ENCODE measurements around the gene ACBD6. TPM values are rescaled to one million over a fixed set of nuclear protein-coding genes. Genes with fewer than 3 reads are reported as not detected.

ACBD6 gene
- total and polyA plus RNA-seq, 4 experiments from 2014 or later: 31.7 to 64.2 (median 44.9) TPM

DNA sequence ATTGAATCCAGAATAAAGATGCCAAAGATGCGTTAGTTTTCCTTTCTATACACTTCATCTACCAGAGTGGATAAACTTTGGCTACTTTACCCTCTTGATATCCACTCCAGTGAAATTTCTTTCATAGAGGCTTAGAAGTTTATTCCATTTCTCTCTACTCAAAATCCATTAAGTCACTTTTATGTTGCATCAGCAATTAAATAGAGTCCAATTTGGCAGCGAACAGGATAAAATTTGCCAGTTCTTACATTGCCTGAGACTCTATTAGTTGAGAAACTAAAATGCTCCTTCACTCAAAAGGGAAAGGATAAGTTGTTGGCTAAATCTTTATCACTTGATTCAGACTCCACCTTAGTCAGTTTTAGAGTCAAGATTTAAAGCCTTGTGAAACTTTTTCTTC is 57.9 kb downstream of the ACBD6 start:
- intact Hi-C loops (cut with micrococcal nuclease): no loop called here
- no peaks in the 10 kb centered on the region for H3K36me3 ChIP-seq (ENCODE audit: insufficient read depth, low read length)
- H3K9me3 ChIP-seq (ENCODE audit: control insufficient read depth in 1 of 2, low read length in 2 of 2): no peaks in the 10 kb centered on the region
- H3K9me3 Mint-ChIP-seq: peaks cover 0 to 4% (median 1%) of the 10 kb centered on the region in 8 donors
- no peak overlapping the region for H3K27ac Mint-ChIP-seq
- no peak overlapping the region for H3K4me3 ChIP-seq (ENCODE audit: low read length in 2 of 2)
- H3K4me3 Mint-ChIP-seq: no peak overlapping the region
- no peaks in the 10 kb centered on the region for H3K27me3 Mint-ChIP-seq
- H3K4me1 ChIP-seq (ENCODE audit: insufficient read depth, low read length): no peaks in the 10 kb centered on the region
- H3K27ac ChIP-seq (ENCODE audit: low read depth, low read length): no peak overlapping the region
- POLR2A ChIA-PET (ENCODE audit: partially characterized antibody): no interaction called here
- H3K4me1 Mint-ChIP-seq: peaks cover 3 to 10% (median 8%) of the 10 kb centered on the region in 4 donors
- peaks cover 4 to 27% of the 10 kb centered on the region in 2 donors for H3K36me3 Mint-ChIP-seq
- H3K27me3 ChIP-seq (ENCODE audit: insufficient read depth, low read length): no peaks in the 10 kb centered on the region
- DNase-seq: no peak
- CTCF ChIA-PET (ENCODE audit: partially characterized antibody): no interaction called here

DNA sequence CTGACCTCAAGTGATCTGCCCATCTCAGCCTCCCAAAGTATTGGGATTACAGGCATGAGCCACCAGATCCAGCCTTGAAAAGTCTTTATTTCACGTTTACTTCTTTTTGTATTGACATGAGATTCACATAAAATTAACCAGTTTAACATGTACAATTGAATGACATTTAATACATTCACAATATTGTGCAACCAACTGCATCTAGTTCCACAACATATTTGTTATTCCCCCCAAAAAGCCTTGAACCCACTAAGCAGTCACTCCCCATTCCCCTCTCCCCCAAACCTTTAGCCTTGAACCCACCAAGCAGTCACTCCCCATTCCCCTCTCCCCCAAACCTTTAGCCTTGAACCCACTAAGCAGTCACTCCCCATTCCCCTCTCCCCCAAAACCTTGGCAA is 62.0 kb downstream of the ACBD6 start:
- Histone ChIP-seq H3K4me3 (ENCODE audit: low read length in 2 of 2) (no peak overlapping the region), H3K27ac (ENCODE audit: low read depth, low read length) (no peak overlapping the region), H3K4me1 (ENCODE audit: insufficient read depth, low read length) (no peaks in the 10 kb centered on the region), H3K36me3 (ENCODE audit: insufficient read depth, low read length) (no peaks in the 10 kb centered on the region), H3K9me3 (ENCODE audit: control insufficient read depth in 1 of 2, low read length in 2 of 2) (no peaks in the 10 kb centered on the region), H3K27me3 (ENCODE audit: insufficient read depth, low read length) (no peaks in the 10 kb centered on the region)
- H3K27me3 Mint-ChIP-seq: no peaks in the 10 kb centered on the region
- POLR2A ChIA-PET (ENCODE audit: partially characterized antibody): no interaction called here
- peaks cover 0 to 7% (median 3%) of the 10 kb centered on the region in 8 donors for H3K9me3 Mint-ChIP-seq
- peak overlapping the region in 1 of 7 donors; percentile 52 for H3K27ac Mint-ChIP-seq
- no peak for DNase-seq
- peaks cover 24 to 56% of the 10 kb centered on the region in 2 donors for H3K36me3 Mint-ChIP-seq
- CTCF ChIA-PET (ENCODE audit: partially characterized antibody): no interaction called here
- peaks cover 2 to 11% (median 6%) of the 10 kb centered on the region in 4 donors for H3K4me1 Mint-ChIP-seq
- H3K4me3 Mint-ChIP-seq: no peak overlapping the region
- intact Hi-C loops (cut with micrococcal nuclease): no loop called here

DNA sequence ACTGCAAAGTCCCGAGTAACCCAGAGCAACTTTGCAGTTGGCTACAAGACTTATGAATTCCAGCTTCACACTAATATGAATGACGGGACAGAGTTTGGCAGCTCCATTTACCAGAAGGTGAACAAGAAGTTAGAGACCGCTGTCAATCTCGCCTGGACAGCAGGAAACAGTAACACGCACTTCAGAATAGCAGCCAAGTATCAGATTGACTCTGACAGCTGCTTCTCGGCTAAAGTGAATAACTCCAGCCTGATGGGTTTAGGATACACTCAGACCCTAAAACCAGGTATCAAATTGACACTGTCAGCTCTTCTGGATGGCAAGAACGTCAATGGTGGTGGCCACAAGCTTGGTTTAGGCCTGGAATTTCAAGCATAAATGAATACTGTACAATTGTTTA is 66.8 kb downstream of the ACBD6 start:
- H3K4me1 Mint-ChIP-seq: peaks cover 9 to 25% (median 18%) of the 10 kb centered on the region in 4 donors
- no peak overlapping the region for H3K27ac Mint-ChIP-seq
- ChIA-PET CTCF (ENCODE audit: partially characterized antibody) (no interaction called here), POLR2A (ENCODE audit: partially characterized antibody) (interaction anchor here (0.7 kb wide), 1 partner anchor 9 kb away, joined by 3 read pairs; no protein-coding TSS in a partner anchor)
- Histone ChIP-seq H3K4me1 (ENCODE audit: insufficient read depth, low read length) (no peaks in the 10 kb centered on the region), H3K27ac (ENCODE audit: low read depth, low read length) (no peak overlapping the region), H3K27me3 (ENCODE audit: insufficient read depth, low read length) (no peaks in the 10 kb centered on the region), H3K9me3 (ENCODE audit: control insufficient read depth in 1 of 2, low read length in 2 of 2) (no peaks in the 10 kb centered on the region), H3K4me3 (ENCODE audit: low read length in 2 of 2) (no peak overlapping the region), H3K36me3 (ENCODE audit: insufficient read depth, low read length) (no peaks in the 10 kb centered on the region)
- DNase-seq: no peak
- H3K27me3 Mint-ChIP-seq: no peaks in the 10 kb centered on the region
- H3K4me3 Mint-ChIP-seq: no peak overlapping the region
- H3K9me3 Mint-ChIP-seq: peaks cover 0 to 7% (median 0%) of the 10 kb centered on the region in 8 donors
- intact Hi-C loops (cut with micrococcal nuclease): no loop called here
- H3K36me3 Mint-ChIP-seq: peaks cover 42 to 51% of the 10 kb centered on the region in 2 donors

DNA sequence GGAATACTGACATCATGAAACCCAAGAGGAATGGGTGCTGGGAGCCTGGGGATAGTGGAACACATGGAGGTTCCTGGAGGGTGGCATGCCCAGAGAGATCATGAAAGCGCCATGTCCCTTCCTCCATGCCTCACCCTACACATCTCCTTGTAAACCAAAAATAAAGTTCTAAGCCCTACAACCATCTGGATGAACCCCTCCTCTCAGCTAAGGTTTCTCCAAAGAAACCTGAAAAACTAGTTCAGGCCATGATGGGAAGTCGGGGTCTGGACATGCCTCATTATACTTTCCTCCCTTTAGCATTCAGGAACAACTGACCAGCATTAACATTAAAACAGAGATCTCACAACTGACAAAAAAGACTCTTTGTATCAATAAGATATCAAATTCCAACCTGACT is 68.5 kb downstream of the ACBD6 start:
- no peak for DNase-seq
- Mint-ChIP-seq H3K9me3 (peaks cover 0 to 7% (median 0%) of the 10 kb centered on the region in 8 donors), H3K27me3 (no peaks in the 10 kb centered on the region), H3K4me1 (peaks cover 12 to 23% (median 20%) of the 10 kb centered on the region in 4 donors), H3K4me3 (no peak overlapping the region), H3K36me3 (peaks cover 47 to 55% of the 10 kb centered on the region in 2 donors), H3K27ac (no peak overlapping the region)
- CTCF ChIA-PET (ENCODE audit: partially characterized antibody): no interaction called here
- POLR2A ChIA-PET (ENCODE audit: partially characterized antibody): no interaction called here
- intact Hi-C loops (cut with micrococcal nuclease): no loop called here
- Histone ChIP-seq H3K9me3 (ENCODE audit: control insufficient read depth in 1 of 2, low read length in 2 of 2) (no peaks in the 10 kb centered on the region), H3K4me1 (ENCODE audit: insufficient read depth, low read length) (no peaks in the 10 kb centered on the region), H3K27me3 (ENCODE audit: insufficient read depth, low read length) (no peaks in the 10 kb centered on the region), H3K27ac (ENCODE audit: low read depth, low read length) (no peak overlapping the region), H3K4me3 (ENCODE audit: low read length in 2 of 2) (no peak overlapping the region), H3K36me3 (ENCODE audit: insufficient read depth, low read length) (no peaks in the 10 kb centered on the region)

DNA sequence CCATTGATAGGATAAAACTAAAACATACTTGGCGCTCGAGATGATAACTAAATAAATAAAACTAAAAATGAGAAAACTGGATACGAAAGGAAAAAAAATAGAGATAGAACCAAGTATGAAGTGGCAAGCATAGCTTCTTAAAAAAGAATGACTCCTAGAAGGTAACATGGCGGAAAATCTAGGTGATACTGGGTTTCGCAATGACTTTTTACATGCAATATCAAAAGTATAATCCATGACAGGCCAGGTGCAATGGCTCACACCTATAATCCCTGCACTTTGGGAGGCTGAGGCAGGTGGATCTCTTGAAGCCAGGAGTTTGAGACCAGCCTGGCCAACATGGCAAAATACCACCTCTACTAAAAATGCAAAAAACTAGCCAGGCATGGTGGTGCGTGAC is 70.7 kb downstream of the ACBD6 start:
- Mint-ChIP-seq H3K27ac (no peak overlapping the region), H3K4me3 (no peak overlapping the region), H3K36me3 (peaks cover 34 to 46% of the 10 kb centered on the region in 2 donors), H3K4me1 (peaks cover 13 to 23% (median 21%) of the 10 kb centered on the region in 4 donors), H3K27me3 (no peaks in the 10 kb centered on the region), H3K9me3 (peaks cover 0 to 3% (median 0%) of the 10 kb centered on the region in 8 donors)
- POLR2A ChIA-PET (ENCODE audit: partially characterized antibody): no interaction called here
- Histone ChIP-seq H3K4me1 (ENCODE audit: insufficient read depth, low read length) (no peaks in the 10 kb centered on the region), H3K27me3 (ENCODE audit: insufficient read depth, low read length) (no peaks in the 10 kb centered on the region), H3K27ac (ENCODE audit: low read depth, low read length) (no peak overlapping the region), H3K4me3 (ENCODE audit: low read length in 2 of 2) (no peak overlapping the region), H3K36me3 (ENCODE audit: insufficient read depth, low read length) (no peaks in the 10 kb centered on the region), H3K9me3 (ENCODE audit: control insufficient read depth in 1 of 2, low read length in 2 of 2) (no peaks in the 10 kb centered on the region)
- intact Hi-C loops (cut with micrococcal nuclease): no loop called here
- no peak for DNase-seq
- CTCF ChIA-PET (ENCODE audit: partially characterized antibody): no interaction called here

DNA sequence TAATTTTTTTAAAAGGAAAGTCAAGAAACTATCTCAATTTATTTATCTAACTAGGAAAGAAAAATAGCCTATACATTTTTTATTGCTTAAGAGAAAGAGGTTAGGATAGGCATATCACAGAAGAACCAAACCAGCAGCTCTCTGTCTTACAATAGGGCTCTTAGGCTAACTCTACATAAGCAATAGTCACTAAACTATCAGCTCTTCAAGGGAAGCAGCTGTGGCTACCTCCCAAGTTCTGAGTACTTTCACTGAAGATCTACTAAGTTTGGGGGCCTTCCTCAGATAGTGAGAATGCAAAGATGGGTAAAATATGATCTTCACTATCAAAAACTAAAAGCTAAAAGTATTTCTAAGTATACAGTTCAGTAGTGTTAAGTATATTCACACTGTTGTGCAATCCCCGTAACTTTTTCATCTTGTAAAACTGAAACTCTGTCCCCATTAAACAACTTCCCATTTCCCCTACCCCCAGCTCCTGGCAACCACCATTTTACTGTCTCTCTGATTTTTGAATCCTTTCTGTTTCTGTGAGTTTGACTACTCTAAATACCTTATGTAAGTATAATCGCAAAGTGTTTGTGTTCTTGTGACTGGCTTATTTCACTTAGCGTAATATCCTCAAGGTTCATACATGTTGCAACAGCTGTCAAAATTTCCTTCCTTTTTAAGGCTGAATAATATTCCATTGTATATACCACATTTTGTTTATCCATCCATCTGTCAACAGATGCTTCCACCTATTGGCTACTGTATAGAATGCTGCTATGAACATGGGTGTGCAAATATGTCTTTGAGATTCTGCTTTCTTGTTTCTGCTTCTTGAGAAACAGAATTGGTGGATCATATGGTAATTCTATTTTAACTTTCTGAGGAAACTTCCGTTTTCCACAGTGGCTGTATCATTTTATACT is 73.3 kb downstream of the ACBD6 start:
- Mint-ChIP-seq H3K36me3 (peaks cover 28 to 38% of the 10 kb centered on the region in 2 donors), H3K9me3 (no peaks in the 10 kb centered on the region), H3K27ac (peak overlapping the region in 2 of 7 donors; percentile 0 to 31), H3K4me1 (peaks cover 14 to 23% (median 19%) of the 10 kb centered on the region in 4 donors), H3K27me3 (no peaks in the 10 kb centered on the region), H3K4me3 (no peak overlapping the region)
- Histone ChIP-seq H3K36me3 (ENCODE audit: insufficient read depth, low read length) (no peaks in the 10 kb centered on the region), H3K9me3 (ENCODE audit: control insufficient read depth in 1 of 2, low read length in 2 of 2) (no peaks in the 10 kb centered on the region), H3K27me3 (ENCODE audit: insufficient read depth, low read length) (no peaks in the 10 kb centered on the region), H3K4me1 (ENCODE audit: insufficient read depth, low read length) (no peaks in the 10 kb centered on the region), H3K27ac (ENCODE audit: low read depth, low read length) (no peak overlapping the region), H3K4me3 (ENCODE audit: low read length in 2 of 2) (no peak overlapping the region)
- ChIA-PET POLR2A (ENCODE audit: partially characterized antibody) (no interaction called here), CTCF (ENCODE audit: partially characterized antibody) (interaction anchor here (1.3 kb wide), 2 partner anchors 10 to 13 kb away, joined by 3 to 4 read pairs; no protein-coding TSS in a partner anchor)
- no peak for DNase-seq
- intact Hi-C loops (cut with micrococcal nuclease): no loop called here

DNA sequence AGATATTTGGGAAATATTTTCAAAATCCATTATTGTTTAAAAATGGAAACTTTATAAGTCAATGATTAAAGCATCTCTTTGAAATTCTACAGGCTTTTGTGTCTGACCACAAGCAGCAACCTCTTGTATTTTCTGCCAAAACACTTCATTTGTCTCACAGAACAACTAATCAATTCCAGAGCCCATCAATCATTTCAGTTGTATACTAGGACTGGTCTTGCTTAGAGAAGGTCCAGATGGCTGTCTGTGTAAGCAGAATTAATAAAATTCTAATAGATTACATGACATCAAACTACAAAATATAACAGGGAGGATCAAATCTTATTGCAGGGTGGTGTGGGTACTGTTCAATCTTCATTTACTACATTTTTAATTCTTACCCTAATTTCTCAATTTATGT is 76.4 kb downstream of the ACBD6 start:
- H3K4me3 Mint-ChIP-seq: no peak overlapping the region
- ChIA-PET CTCF (ENCODE audit: partially characterized antibody) (interaction anchor here (1.2 kb wide), 1 partner anchor 8 kb away, joined by 3 read pairs; no protein-coding TSS in a partner anchor), POLR2A (ENCODE audit: partially characterized antibody) (no interaction called here)
- H3K36me3 ChIP-seq (ENCODE audit: insufficient read depth, low read length): no peaks in the 10 kb centered on the region
- no peaks in the 10 kb centered on the region for H3K27me3 Mint-ChIP-seq
- peaks cover 0 to 10% (median 8%) of the 10 kb centered on the region in 4 donors for H3K4me1 Mint-ChIP-seq
- H3K9me3 ChIP-seq (ENCODE audit: control insufficient read depth in 1 of 2, low read length in 2 of 2): no peaks in the 10 kb centered on the region
- intact Hi-C loops (cut with micrococcal nuclease): no loop called here
- no peak overlapping the region for H3K4me3 ChIP-seq (ENCODE audit: low read length in 2 of 2)
- peaks cover 0 to 14% (median 4%) of the 10 kb centered on the region in 8 donors for H3K9me3 Mint-ChIP-seq
- no peak overlapping the region for H3K27ac Mint-ChIP-seq
- H3K36me3 Mint-ChIP-seq: peaks cover 24 to 53% of the 10 kb centered on the region in 2 donors
- no peaks in the 10 kb centered on the region for H3K27me3 ChIP-seq (ENCODE audit: insufficient read depth, low read length)
- no peaks in the 10 kb centered on the region for H3K4me1 ChIP-seq (ENCODE audit: insufficient read depth, low read length)
- no peak overlapping the region for H3K27ac ChIP-seq (ENCODE audit: low read depth, low read length)
- DNase-seq: no peak

Measured in CD4-positive, alpha-beta memory T cell (primary cell).